Small intestine (tissue), 7 donors: Measurements from ENCODE around the gene OR8B4. TPM values are rescaled to one million over a fixed set of nuclear protein-coding genes. Genes with fewer than 3 reads are reported as not detected.
A peak's percentile ranks its signal among the peaks of the same experiment; 100 is the strongest.
"Not testable (repeated sequence)": the region's sequence is repeated elsewhere in the genome, so short reads cannot be mapped to it uniquely, and the experiment has no call there.

Source experiments
- DNase-seq, 2 donors: peaks; one replicate each; pipeline versions ENCODE4 v3.0.0 to v3.0.0-alpha.2; 2013
- FAIRE-seq: peaks from 2 replicates; lab custom pipeline; 2012; peaks lifted over from hg19 to GRCh38; lab: Jason Lieb, UNC
- H3K27ac ChIP-seq, 3 donors: one replicate each; pipeline ENCODE4 v1.5.1; 2013; ENCODE audit warnings: low read length in 2 of 3, mild to moderate bottlenecking in 2 of 3, control low read depth in 1 of 3, inconsistent platforms in 1 of 3, low read depth in 1 of 3, moderate library complexity in 1 of 3
- H3K27me3 ChIP-seq, 3 donors: one replicate each; pipeline ENCODE4 v1.6.1; 2013; ENCODE audit warnings: low read length in 3 of 3, inconsistent platforms in 1 of 3; ENCODE audit not compliant: control insufficient read depth in 3 of 3, insufficient read depth in 3 of 3
- H3K36me3 ChIP-seq, 3 donors: one replicate each; pipeline ENCODE4 v1.6.1; 2013; ENCODE audit warnings: low read length in 3 of 3, inconsistent platforms in 1 of 3, low read depth in 1 of 3, mild to moderate bottlenecking in 1 of 3, moderate library complexity in 1 of 3; ENCODE audit not compliant: control insufficient read depth in 3 of 3, insufficient read depth in 2 of 3
- H3K4me1 ChIP-seq, 3 donors: one replicate each; pipeline ENCODE4 v1.6.1; 2013; ENCODE audit warnings: low read length in 2 of 3, inconsistent platforms in 1 of 3, low read depth in 1 of 3, mild to moderate bottlenecking in 1 of 3, moderate library complexity in 1 of 3; ENCODE audit not compliant: control insufficient read depth in 3 of 3, insufficient read depth in 2 of 3
- H3K4me3 ChIP-seq, 3 donors: one replicate each; pipeline ENCODE4 v1.5.1; 2013; ENCODE audit warnings: low read length in 3 of 3, control low read depth in 1 of 3, inconsistent platforms in 1 of 3, low read depth in 1 of 3, mild to moderate bottlenecking in 1 of 3, moderate library complexity in 1 of 3
- H3K9me3 ChIP-seq, 2 donors: one replicate each; pipeline ENCODE4 v1.6.1; 2013; ENCODE audit warnings: low read depth in 1 of 2, low read length in 1 of 2; ENCODE audit not compliant: control insufficient read depth in 2 of 2, insufficient read depth in 1 of 2
- WGBS, 3 donors: extraction: QIAGEN DNeasy Blood & Tissue Kit; methylation state at CpG; one replicate each; pipeline ENCODE4 v1.1.7; 2013; 5-methylcytosine and 5-hydroxymethylcytosine counted together
- polyA plus RNA-seq, 4 donors: library from polyadenylated mRNA; stranded (reverse) in 3 of 4; unstranded in 1 of 4; fragments of 200-250 nt in 3 of 4; fragments of 120-200 nt in 1 of 4; gene quantifications; one replicate each; pipeline versions ENCODE4 v1.2.1 to v1.2.3, GENCODE V29; 2013
- donor health status: healthy with polysubstance abuse.
- donor health status: control.
- donor health status: control.
- donor health status: Bipolar disorder and iron deficiency.
- donor health status: healthy.

OR8B4 gene
- polyA plus RNA-seq, 4 donors: not detected

GRCh38 chr11:124440608-124441007 is 15.9 kb upstream of the OR8B4 start:
- 76 to 83% (median 80%) methylated on average over 4 of the region's 4 CpGs for WGBS, 3 donors
- FAIRE-seq: no peak
- H3K36me3 ChIP-seq: no peaks in the 10 kb centered on the region

GRCh38 chr11:124434699-124435098 is 10.0 kb upstream of the OR8B4 start:
- FAIRE-seq (no peak), DNase-seq (no peak)
- WGBS, 3 donors: 82 to 91% (median 86%) methylated on average over 2 of the region's 2 CpGs
- Histone ChIP-seq H3K36me3 (no peaks in the 10 kb centered on the region), H3K4me1 (no peaks in the 10 kb centered on the region), H3K9me3 (peaks cover 0 to 4% of the 10 kb centered on the region in 2 donors), H3K27me3 (peaks cover 0 to 4% (median 0%) of the 10 kb centered on the region in 3 donors), H3K4me3 (no peak overlapping the region), H3K27ac (no peak overlapping the region)

More at GRCh38 chr11:124440608-124441007, 15.9 kb upstream of the OR8B4 start:
- H3K27ac ChIP-seq: no peak overlapping the region
- no peak for DNase-seq
- no peaks in the 10 kb centered on the region for H3K9me3 ChIP-seq
- no peak overlapping the region for H3K4me3 ChIP-seq
- no peaks in the 10 kb centered on the region for H3K4me1 ChIP-seq
- H3K27me3 ChIP-seq: peaks cover 0 to 4% (median 0%) of the 10 kb centered on the region in 3 donors

- no peaks in the 10 kb centered on the region for H3K36me3 ChIP-seq
- no peak overlapping the region for H3K27ac ChIP-seq
- no peaks in the 10 kb centered on the region for H3K4me1 ChIP-seq
- no peak overlapping the region for H3K4me3 ChIP-seq
- no peaks in the 10 kb centered on the region for H3K27me3 ChIP-seq
- FAIRE-seq (no peak), DNase-seq (no peak)
- peaks cover 0 to 4% of the 10 kb centered on the region in 2 donors for H3K9me3 ChIP-seq
- WGBS, 3 donors: 53 to 76% (median 54%) methylated on average over 2 of the region's 2 CpGs
Observed at GRCh38 chr11:124429599-124429998, 4.9 kb upstream of the OR8B4 start.

- no peak for DNase-seq
- no peaks in the 10 kb centered on the region for H3K4me1 ChIP-seq
- H3K27me3 ChIP-seq: peaks cover 0 to 4% (median 0%) of the 10 kb centered on the region in 3 donors
- no peaks in the 10 kb centered on the region for H3K36me3 ChIP-seq
- WGBS, 3 donors: 64 to 77% (median 71%) methylated on average over 4 of the region's 4 CpGs
- H3K9me3 ChIP-seq: no peaks in the 10 kb centered on the region
- no peak overlapping the region for H3K27ac ChIP-seq
- no peak for FAIRE-seq
- no peak overlapping the region for H3K4me3 ChIP-seq
Observed at GRCh38 chr11:124421043-124421442, 3.6 kb downstream of the OR8B4 start.

GRCh38 chr11:124415356-124415923 is 9.2 kb downstream of the OR8B4 start:
- FAIRE-seq (no peak), DNase-seq (peak in 1 of 2 donors; percentile 30)
- no peaks in the 10 kb centered on the region for H3K4me1 ChIP-seq
- no peaks in the 10 kb centered on the region for H3K36me3 ChIP-seq
- 14 to 17% (median 15%) methylated on average over 5 of the region's 5 CpGs for WGBS, 3 donors
- H3K27me3 ChIP-seq: peaks cover 0 to 6% (median 0%) of the 10 kb centered on the region in 3 donors
- no peak overlapping the region for H3K4me3 ChIP-seq
- no peak overlapping the region for H3K27ac ChIP-seq
- H3K9me3 ChIP-seq: no peaks in the 10 kb centered on the region

- H3K36me3 ChIP-seq: no peaks in the 10 kb centered on the region
- no peak for DNase-seq
- no peak for FAIRE-seq
- 75 to 81% (median 77%) methylated on average over 7 of the region's 7 CpGs for WGBS, 3 donors
- H3K4me3 ChIP-seq: no peak overlapping the region
- no peaks in the 10 kb centered on the region for H3K9me3 ChIP-seq
- H3K27me3 ChIP-seq: peaks cover 0 to 2% (median 0%) of the 10 kb centered on the region in 3 donors
- no peak overlapping the region for H3K27ac ChIP-seq
- no peaks in the 10 kb centered on the region for H3K4me1 ChIP-seq
Observed at GRCh38 chr11:124409906-124410305, 14.8 kb downstream of the OR8B4 start.

- Histone ChIP-seq H3K9me3 (no peaks in the 10 kb centered on the region), H3K4me3 (no peak overlapping the region), H3K4me1 (no peaks in the 10 kb centered on the region), H3K27me3 (no peaks in the 10 kb centered on the region), H3K36me3 (no peaks in the 10 kb centered on the region), H3K27ac (no peak overlapping the region)
- no peak for FAIRE-seq
- DNase-seq: no peak
- 40 to 54% (median 43%) methylated on average over 2 of the region's 2 CpGs for WGBS, 3 donors
Observed at GRCh38 chr11:124405581-124405980, 19.1 kb downstream of the OR8B4 start.

GRCh38 chr11:124403186-124403585 is 21.5 kb downstream of the OR8B4 start:
- H3K9me3 ChIP-seq, H3K27me3 ChIP-seq, H3K4me1 ChIP-seq, H3K36me3 ChIP-seq, H3K27ac ChIP-seq, DNase-seq, H3K4me3 ChIP-seq, FAIRE-seq: not testable (repeated sequence)
- WGBS, 3 donors: 92 to 99% (median 93%) methylated on average over 10 to 26 of the region's 27 CpGs
